Naive B cell (primary cell): ENCODE results near the gene DRD1. TPM values are rescaled to one million over a fixed set of nuclear protein-coding genes. Genes with fewer than 3 reads are reported as not detected.

Source experiments
- ATAC-seq, 2 donors: fragments of 150-1000 bp; cut with Tn5 transposase; 2 replicates each; pipeline ENCODE4 v1.10.0; 2021; ENCODE audit warnings: low read depth in 2 of 2, mild to moderate bottlenecking in 2 of 2, moderate library complexity in 2 of 2
- DNase-seq: peaks from one replicate; pipeline ENCODE4 v3.0.0; 2022
- H3K27ac Mint-ChIP-seq, 6 donors: one replicate each; pipeline ENCODE4 v1.8.0; 2020 to 2022; ENCODE audit warnings: mild to moderate bottlenecking in 6 of 6, mixed read lengths in 6 of 6, moderate library complexity in 5 of 6, inconsistent platforms in 2 of 6
- H3K27me3 Mint-ChIP-seq, 3 donors: one replicate each; pipeline ENCODE4 v1.8.0; 2021 to 2022; ENCODE audit warnings: mixed read lengths in 3 of 3, mild to moderate bottlenecking in 1 of 3
- H3K36me3 Mint-ChIP-seq, 2 donors: one replicate each; pipeline ENCODE4 v1.8.0; 2020 to 2022; ENCODE audit warnings: mixed read lengths in 2 of 2, inconsistent platforms in 1 of 2, mild to moderate bottlenecking in 1 of 2
- H3K4me1 Mint-ChIP-seq, 3 donors: one replicate each; pipeline ENCODE4 v1.8.0; 2020 to 2022; ENCODE audit warnings: mixed read lengths in 3 of 3, inconsistent platforms in 1 of 3, mild to moderate bottlenecking in 1 of 3, moderate library complexity in 1 of 3
- H3K4me3 Mint-ChIP-seq, 8 donors: one replicate each; pipeline ENCODE4 v1.8.0; 2020 to 2022; ENCODE audit warnings: mild to moderate bottlenecking in 8 of 8, mixed read lengths in 8 of 8, moderate library complexity in 8 of 8, inconsistent platforms in 2 of 8
- H3K9me3 Mint-ChIP-seq, 7 donors: one replicate each; pipeline ENCODE4 v1.8.0; 2020 to 2022; ENCODE audit warnings: mixed read lengths in 7 of 7, mild to moderate bottlenecking in 5 of 7, inconsistent platforms in 2 of 7, moderate library complexity in 1 of 7
- polyA plus RNA-seq, 6 donors: library from polyadenylated mRNA; unstranded; fragments of 300-500 nt; fragmentation: Illumina TruSeq; gene quantifications; one replicate each; pipeline ENCODE4 v1.2.3, GENCODE V29; 2021; ENCODE audit warnings: low read depth in 6 of 6

Gene DRD1
- not detected for polyA plus RNA-seq

DNA sequence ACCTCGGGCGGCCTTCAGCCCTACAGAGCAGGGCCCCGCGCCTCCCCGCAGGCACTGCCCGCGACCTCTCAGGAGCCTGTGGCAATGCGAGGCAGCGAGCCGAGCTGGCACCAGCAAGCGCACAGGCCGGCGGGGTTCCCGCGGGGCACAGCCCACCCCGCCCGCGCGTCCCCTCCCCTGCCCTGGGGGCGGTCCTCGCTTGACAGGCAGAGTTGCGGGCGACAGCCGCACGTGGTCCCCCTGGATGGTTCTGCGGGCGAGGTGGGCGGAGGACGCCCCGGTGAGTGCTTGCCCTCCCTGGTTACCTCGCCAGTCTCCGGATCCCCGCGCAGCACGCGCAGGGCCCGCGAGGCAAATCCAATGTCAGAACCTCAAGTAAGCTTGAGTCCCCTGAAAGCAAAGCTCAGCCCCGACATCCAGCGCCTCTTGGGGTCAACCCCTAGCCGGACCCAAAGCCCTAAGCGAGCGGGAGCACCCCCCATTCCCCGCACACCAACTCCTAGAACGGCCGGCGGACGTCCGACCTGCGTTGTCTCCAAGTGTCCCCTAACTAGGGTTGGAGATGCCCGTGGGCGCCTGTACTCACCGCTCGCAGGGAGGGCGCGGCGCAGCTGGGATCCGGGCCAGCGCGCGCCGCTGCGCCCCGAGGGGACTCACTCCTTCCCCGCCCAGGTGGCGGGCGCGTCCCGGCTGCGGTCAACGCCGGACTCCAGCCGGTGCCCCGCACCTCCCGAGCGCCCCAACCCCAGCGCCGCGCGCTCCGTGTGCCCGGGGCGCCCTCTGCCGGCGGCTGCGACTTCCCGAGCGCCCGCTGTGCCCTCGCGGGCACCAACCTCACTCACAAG lies at the start of gene DRD1:
DRD1 (minus strand) TSS at position 123 of the 845 bp plus-strand sequence. CDS start 1,083 bp downstream, outside the sequence.
- H3K9me3 Mint-ChIP-seq = no peaks in the 10 kb centered on the region
- ATAC-seq (no peak), DNase-seq (no peak)
- H3K36me3 Mint-ChIP-seq = no peaks in the 10 kb centered on the region
- H3K27ac Mint-ChIP-seq = no peak within 1 kb of the TSS
- H3K27me3 Mint-ChIP-seq = peaks cover 46 to 67% (median 54%) of the 10 kb centered on the region in 3 donors
- H3K4me3 Mint-ChIP-seq = peak within 1 kb of the TSS in 2 of 8 donors; percentile 58 to 68
- H3K4me1 Mint-ChIP-seq = peaks cover 0 to 6% (median 4%) of the 10 kb centered on the region in 3 donors

DNA sequence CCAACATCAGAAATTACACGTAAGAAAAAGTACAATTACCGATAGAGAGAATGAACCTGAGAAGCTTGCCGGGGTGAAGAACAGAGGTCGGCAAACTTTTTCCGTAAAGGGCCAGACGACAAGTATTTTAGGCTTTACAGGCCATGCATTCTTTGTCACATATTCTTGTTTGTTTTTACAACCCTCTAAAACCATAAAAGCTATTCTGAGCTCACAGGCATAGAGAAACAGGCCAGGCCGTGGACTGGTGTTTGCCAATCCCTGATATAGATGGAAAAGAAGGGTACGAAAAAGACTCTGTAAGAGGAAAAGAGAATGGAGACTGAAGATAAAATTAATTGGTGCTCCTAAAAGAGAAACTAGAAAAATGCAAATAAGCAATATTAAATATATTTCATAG lies 49.7 kb upstream of the DRD1 start:
- DNase-seq = no peak
- Mint-ChIP-seq H3K9me3 (no peaks in the 10 kb centered on the region), H3K4me3 (no peak overlapping the region), H3K4me1 (peaks cover 5 to 20% (median 10%) of the 10 kb centered on the region in 3 donors), H3K36me3 (peaks cover 28 to 32% of the 10 kb centered on the region in 2 donors), H3K27ac (peak overlapping the region in 1 of 6 donors; percentile 55), H3K27me3 (no peaks in the 10 kb centered on the region)
- ATAC-seq = no peak

DNA sequence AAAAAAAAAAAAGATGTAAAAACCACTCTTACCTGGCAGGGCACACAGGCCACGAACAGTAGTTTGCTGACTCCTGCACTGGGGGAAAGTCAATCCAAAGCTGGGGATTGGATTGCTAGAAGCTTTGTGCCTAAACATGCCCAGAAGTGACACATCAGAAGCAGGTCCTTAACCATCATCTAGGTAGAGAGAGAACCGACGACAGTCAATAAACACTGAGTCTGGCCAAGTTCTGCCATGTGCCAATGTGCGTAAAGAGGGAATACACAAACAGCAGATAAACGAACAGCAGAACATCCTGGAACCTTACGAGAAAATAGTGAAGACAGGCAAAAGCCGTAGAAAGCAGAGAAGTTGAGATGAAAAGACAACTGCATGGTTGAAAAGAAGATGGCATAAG lies 49.3 kb upstream of the DRD1 start:
- peaks cover 5 to 24% (median 15%) of the 10 kb centered on the region in 3 donors for H3K4me1 Mint-ChIP-seq
- H3K27me3 Mint-ChIP-seq = no peaks in the 10 kb centered on the region
- H3K36me3 Mint-ChIP-seq = peaks cover 24 to 37% of the 10 kb centered on the region in 2 donors
- DNase-seq = no peak
- no peak overlapping the region for H3K4me3 Mint-ChIP-seq
- peak overlapping the region in 1 of 6 donors; percentile 55 for H3K27ac Mint-ChIP-seq
- H3K9me3 Mint-ChIP-seq = no peaks in the 10 kb centered on the region
- ATAC-seq = no peak

DNA sequence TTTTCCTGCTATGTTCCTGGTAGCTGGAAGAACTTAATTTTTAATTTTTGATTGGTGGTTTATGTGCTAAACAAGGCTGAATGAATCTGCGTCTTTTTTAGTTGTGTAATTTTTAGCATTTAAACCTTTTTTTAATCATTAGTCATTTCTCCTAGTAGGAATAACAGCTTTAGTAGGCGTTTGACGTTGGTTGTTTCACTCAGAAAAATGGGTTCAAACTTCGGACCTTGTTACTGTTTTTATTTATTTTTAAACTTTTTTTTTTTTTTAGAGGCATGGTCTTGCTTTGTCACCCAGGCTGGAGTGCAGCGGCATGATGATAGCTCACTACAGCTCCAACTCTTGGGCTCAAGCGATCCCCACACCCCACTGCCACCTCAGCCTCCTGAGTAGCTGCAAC lies 47.2 kb upstream of the DRD1 start:
- Mint-ChIP-seq H3K36me3 (peaks cover 31 to 49% of the 10 kb centered on the region in 2 donors), H3K4me3 (no peak overlapping the region), H3K27ac (no peak overlapping the region), H3K4me1 (peaks cover 9 to 32% (median 24%) of the 10 kb centered on the region in 3 donors), H3K9me3 (no peaks in the 10 kb centered on the region), H3K27me3 (no peaks in the 10 kb centered on the region)
- DNase-seq (no peak), ATAC-seq (no peak)

DNA sequence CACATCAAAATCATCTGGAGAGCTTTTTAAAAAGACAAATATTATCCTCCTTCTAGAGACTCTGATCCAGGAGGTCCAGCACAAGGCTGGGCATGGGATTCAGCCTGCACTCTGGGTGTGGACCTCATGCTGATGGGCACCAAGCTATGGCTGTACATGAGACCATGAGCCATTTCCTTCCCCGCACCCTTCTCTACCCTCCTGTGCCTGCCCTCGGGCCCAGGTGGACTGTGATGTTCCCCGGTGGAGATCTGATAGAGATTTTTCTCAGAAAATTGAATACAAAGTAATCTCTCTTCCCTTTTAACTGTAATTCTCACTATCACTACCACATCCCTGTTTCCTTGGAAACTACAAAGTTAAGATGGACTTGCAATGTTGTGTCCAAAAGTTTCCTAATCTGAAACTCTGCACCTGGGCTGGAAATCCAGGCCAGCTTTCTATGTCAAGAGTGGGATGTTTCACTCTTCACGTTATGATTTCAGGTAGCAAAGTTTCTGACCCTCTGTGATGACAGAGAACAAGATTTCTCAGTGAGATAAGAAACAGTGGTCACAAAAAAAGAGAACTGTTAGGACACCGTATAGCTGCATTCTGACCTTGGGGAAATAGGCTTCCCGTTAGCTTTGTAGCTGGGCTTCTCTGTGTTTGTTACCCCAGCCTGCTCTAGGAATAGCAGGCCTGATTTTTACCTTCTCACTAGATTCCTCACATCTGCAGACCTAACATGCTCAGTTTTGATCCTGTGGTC lies 45.9 kb upstream of the DRD1 start:
- ATAC-seq = no peak
- Mint-ChIP-seq H3K36me3 (peaks cover 27 to 43% of the 10 kb centered on the region in 2 donors), H3K9me3 (no peaks in the 10 kb centered on the region), H3K27ac (peak overlapping the region in 1 of 6 donors; percentile 1), H3K4me3 (no peak overlapping the region), H3K27me3 (no peaks in the 10 kb centered on the region), H3K4me1 (peaks cover 12 to 36% (median 31%) of the 10 kb centered on the region in 3 donors)
- DNase-seq = no peak

DNA sequence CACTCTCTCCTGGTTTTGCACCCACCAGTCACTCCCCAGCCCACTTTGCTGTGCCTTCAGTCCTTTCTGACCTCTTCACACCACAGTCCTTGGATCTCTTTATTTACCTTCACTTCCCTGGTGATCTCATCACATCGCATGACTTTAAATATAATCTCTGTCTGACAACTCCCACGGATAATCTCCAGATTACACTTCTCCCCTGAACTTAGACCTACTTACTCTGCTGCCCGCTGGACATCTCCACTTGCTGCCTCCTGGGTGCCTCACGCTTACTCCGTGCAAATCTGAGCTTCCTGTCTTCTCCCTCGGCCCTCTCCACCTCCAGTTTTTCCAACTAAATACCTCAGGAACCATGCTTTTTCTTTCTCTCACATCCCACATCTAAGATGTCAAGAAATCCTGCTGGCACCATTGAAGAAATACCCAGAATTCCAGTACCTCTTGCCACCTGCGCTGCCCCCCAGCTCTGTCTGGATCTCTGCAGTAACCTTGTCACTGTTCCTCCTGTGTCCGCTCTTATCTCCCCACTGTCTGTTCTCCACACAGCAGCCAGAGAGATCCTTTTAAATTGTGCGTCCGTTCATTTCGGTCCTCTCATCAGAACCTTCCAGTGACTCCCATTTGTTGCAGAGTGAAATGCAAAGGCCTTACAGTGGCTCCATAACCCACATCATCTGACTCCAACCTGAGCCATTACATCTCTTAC lies 43.7 kb upstream of the DRD1 start:
- peak overlapping the region in 2 of 8 donors; percentile 72 to 80 for H3K4me3 Mint-ChIP-seq
- peak overlapping the region in 3 of 6 donors; percentile 2 to 16 (median 12) for H3K27ac Mint-ChIP-seq
- ATAC-seq = no peak
- H3K4me1 Mint-ChIP-seq = peaks cover 16 to 46% (median 36%) of the 10 kb centered on the region in 3 donors
- no peaks in the 10 kb centered on the region for H3K9me3 Mint-ChIP-seq
- H3K36me3 Mint-ChIP-seq = peaks cover 28 to 30% of the 10 kb centered on the region in 2 donors
- no peak for DNase-seq
- no peaks in the 10 kb centered on the region for H3K27me3 Mint-ChIP-seq

DNA sequence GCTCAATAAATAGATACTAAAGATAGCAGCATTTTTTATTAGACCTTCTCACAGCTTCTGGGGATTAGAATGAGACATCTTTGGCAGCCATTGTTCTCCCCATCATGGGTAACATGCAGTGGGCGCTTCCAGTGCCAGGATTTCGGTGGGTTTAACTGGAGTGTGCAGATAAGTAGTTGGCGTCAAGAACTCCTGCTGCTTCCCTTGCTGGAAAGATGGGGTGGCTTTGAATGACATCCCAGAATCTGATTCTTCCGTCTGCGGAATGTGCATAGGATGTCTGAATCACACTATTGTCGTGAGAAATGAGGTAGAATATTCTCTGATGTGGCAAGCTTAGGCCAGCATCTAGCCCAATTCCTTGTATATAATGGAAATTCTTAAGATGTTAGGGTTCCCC lies 41.6 kb upstream of the DRD1 start:
- H3K9me3 Mint-ChIP-seq = no peaks in the 10 kb centered on the region
- H3K27me3 Mint-ChIP-seq = no peaks in the 10 kb centered on the region
- peaks cover 28 to 62% (median 42%) of the 10 kb centered on the region in 3 donors for H3K4me1 Mint-ChIP-seq
- DNase-seq (no peak), ATAC-seq (no peak)
- no peak overlapping the region for H3K4me3 Mint-ChIP-seq
- H3K36me3 Mint-ChIP-seq = peaks cover 22 to 27% of the 10 kb centered on the region in 2 donors
- peak overlapping the region in 1 of 6 donors; percentile 22 for H3K27ac Mint-ChIP-seq

DNA sequence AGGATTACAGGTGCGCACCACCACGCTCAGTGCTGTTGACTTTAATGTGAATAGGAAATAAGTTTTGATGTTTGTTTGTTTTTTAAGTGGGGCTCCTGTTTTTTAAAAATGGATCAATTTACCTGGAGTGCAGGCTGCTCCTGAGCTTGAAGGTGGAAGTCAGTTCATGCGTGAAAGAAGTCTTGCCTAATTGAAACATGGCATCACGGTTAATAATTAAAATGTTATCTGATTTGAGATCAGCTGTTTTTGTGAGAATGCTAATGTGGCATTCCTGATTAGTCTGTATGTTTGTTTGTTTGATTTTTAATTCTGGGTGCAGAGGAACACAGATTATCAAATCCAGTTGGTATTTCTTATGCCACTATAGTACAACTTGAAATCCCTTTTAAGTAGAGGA lies 40.8 kb upstream of the DRD1 start:
- Mint-ChIP-seq H3K27ac (no peak overlapping the region), H3K36me3 (peaks cover 22 to 29% of the 10 kb centered on the region in 2 donors), H3K4me1 (peaks cover 36 to 68% (median 42%) of the 10 kb centered on the region in 3 donors), H3K9me3 (no peaks in the 10 kb centered on the region), H3K4me3 (no peak overlapping the region), H3K27me3 (no peaks in the 10 kb centered on the region)
- no peak for DNase-seq
- ATAC-seq = no peak

DNA sequence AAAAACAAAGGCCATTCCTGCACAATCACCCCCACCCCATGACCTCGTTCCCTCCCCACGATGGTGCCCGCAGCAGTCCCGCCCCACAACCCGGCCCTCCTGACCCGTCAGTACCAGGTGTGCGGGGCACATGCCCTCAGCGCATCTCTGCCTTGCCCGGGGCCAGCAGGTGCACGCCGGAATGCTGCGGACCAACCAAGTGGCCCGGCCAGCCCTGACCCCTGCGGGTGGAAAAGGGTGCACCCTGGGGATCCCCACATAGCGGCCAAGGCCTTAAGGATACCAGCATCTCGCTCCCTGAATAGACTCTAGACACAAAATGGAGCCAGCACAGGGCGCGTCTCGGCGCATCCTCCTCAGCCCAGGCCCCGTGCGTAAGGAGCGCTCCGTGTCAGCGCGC lies 40.3 kb upstream of the DRD1 start:
- no peak overlapping the region for H3K27ac Mint-ChIP-seq
- H3K4me1 Mint-ChIP-seq = peaks cover 36 to 69% (median 42%) of the 10 kb centered on the region in 3 donors
- DNase-seq (no peak), ATAC-seq (no peak)
- no peaks in the 10 kb centered on the region for H3K27me3 Mint-ChIP-seq
- H3K9me3 Mint-ChIP-seq = no peaks in the 10 kb centered on the region
- peaks cover 22 to 26% of the 10 kb centered on the region in 2 donors for H3K36me3 Mint-ChIP-seq
- no peak overlapping the region for H3K4me3 Mint-ChIP-seq

DNA sequence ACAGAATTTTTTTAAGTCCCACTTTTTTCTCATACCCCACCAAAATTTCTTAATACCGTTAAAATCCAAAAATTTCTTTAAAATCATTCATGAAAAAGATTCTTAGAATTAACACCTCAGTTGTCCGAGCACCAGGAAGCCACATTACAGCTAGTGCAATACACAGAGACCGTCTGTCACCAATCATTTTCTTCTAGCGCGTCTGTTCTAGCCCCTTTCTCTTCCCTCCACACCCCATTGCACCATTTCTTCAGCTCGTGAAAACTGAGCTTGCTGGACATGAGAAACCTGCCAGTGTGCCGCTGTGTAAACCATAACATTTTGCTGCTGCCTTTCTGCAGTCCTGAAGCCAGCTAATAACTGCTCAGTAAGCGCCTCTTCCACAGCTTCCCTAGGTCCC lies 39.4 kb upstream of the DRD1 start:
- Mint-ChIP-seq H3K4me3 (peak overlapping the region in 1 of 8 donors; percentile 29), H3K27me3 (no peaks in the 10 kb centered on the region), H3K4me1 (peaks cover 39 to 67% (median 41%) of the 10 kb centered on the region in 3 donors), H3K36me3 (peaks cover 13 to 26% of the 10 kb centered on the region in 2 donors), H3K9me3 (no peaks in the 10 kb centered on the region), H3K27ac (peak overlapping the region in 1 of 6 donors; percentile 64)
- DNase-seq (no peak), ATAC-seq (no peak)

DNA sequence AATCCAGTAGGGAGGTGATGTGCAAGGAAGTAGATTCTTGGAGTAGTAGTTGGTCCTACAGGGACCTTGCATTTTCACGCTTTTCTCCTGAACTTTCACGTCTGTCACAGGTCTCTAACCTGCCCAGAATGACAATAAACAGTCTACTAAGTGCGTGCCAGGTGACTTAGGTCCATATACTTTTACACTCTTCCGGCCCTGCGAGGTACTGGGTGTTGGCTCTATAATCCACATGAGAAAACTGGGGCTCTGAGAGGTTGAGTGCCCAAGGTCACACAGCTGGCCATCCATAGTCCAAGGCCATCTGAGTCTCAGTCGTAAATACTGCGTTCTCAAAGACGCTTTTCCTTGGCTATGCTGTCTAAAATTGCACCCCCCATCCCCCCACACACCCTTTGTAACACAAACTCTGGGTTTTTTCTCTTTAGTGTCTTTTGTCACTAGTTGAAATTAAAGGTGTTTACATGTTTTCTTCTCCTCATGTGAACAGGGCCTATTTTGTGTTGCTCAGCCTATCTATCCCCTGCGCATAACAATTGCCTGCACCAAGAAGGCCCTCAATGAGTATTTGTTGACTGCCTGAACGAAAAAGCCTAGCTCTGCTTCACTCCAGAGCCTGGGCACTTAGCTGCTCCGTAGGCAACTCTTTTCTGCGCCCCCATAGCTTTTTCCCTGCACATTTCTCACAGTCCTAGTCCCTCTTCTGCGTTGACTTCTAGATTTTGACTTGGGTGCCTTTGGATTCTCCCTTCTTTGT lies 35.3 kb upstream of the DRD1 start:
- peak overlapping the region; percentile 29 to 96 (median 88) for H3K27ac Mint-ChIP-seq
- H3K36me3 Mint-ChIP-seq = peaks cover 0 to 19% of the 10 kb centered on the region in 2 donors
- H3K27me3 Mint-ChIP-seq = peaks cover 3 to 15% (median 5%) of the 10 kb centered on the region in 3 donors
- no peaks in the 10 kb centered on the region for H3K9me3 Mint-ChIP-seq
- H3K4me3 Mint-ChIP-seq = peak overlapping the region; percentile 93 to 98 (median 96)
- peaks cover 34 to 44% (median 36%) of the 10 kb centered on the region in 3 donors for H3K4me1 Mint-ChIP-seq
- DNase-seq = no peak
- peak in 1 of 2 donors; percentile 4 for ATAC-seq

DNA sequence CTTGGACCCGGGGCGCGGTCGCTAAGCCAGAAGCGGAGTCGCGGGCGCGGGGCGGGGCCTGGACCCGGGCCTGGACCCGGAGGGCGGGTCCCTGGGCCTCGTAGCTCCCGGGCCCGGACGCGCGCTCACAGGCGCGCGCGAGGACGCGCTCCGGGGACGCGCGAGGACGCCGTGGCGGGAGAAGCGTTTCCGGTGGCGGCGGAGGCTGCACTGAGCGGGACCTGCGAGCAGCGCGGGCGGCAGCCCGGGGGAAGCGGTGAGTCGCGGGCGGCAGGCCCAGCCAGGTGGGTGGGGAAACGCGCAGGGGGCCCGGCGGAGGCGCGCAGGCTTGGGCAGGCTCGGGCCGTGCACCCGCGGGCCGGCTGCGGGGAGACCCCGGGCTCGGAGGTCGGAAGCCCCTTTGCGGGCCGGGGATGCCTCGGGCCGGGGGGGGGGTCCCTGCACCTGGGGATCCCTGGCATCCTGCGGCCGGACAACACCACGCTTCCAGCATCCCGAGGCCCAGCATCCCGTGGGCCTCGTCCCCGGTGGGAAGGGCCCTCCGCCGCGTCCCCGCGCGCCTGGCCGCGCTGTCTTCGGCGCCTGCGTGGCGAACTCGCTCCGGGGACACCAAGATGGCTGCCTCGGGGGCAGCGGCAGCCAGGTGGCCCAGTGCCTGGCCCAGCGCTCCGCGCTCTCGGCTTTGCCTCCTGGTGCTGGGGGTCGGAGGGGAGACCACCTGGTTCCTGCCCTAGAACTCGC lies 34.6 kb upstream of the DRD1 start, which contains the start of gene SFXN1:
SFXN1 (plus strand) TSS at position 177 of the 741 bp plus-strand sequence. CDS start 13,544 bp downstream, outside the sequence.
- ATAC-seq (peak; percentile 77 to 80), DNase-seq (peak; percentile 51)
- H3K27me3 Mint-ChIP-seq = peaks cover 8 to 22% (median 13%) of the 10 kb centered on the region in 3 donors
- H3K4me1 Mint-ChIP-seq = peaks cover 30 to 39% (median 36%) of the 10 kb centered on the region in 3 donors
- H3K9me3 Mint-ChIP-seq = no peaks in the 10 kb centered on the region
- H3K36me3 Mint-ChIP-seq = peaks cover 0 to 14% of the 10 kb centered on the region in 2 donors
- H3K27ac Mint-ChIP-seq = peak within 1 kb of the TSS; percentile 29 to 96 (median 88)
- H3K4me3 Mint-ChIP-seq = peak within 1 kb of the TSS; percentile 93 to 98 (median 96)
